Upper lobe of right lung (tissue), 1 donor: ENCODE measurements around the gene MYCBP. TPM values are rescaled to one million over a fixed set of nuclear protein-coding genes. Genes with fewer than 3 reads are reported as not detected.
"Not testable (repeated sequence)": the region's sequence is repeated elsewhere in the genome, so short reads cannot be mapped to it uniquely, and the experiment has no call there.

Experiments
- ATAC-seq: fragments of 200-7000 bp; cut with Tn5 transposase; one replicate; pipeline ENCODE4 v1.9.1; 2020; ENCODE audit warnings: mild to moderate bottlenecking, moderate library complexity
- DNase-seq: peaks from one replicate; pipeline ENCODE4 v3.0.0-alpha.2; 2020
- H3K27ac ChIP-seq: fragments of 200-600 bp; one replicate; pipeline ENCODE4 v1.8.0; 2022
- H3K27me3 ChIP-seq: fragments of 200-600 bp; one replicate; pipeline ENCODE4 v1.8.0; 2022; ENCODE audit warnings: mild to moderate bottlenecking
- H3K36me3 ChIP-seq: fragments of 200-600 bp; one replicate; pipeline ENCODE4 v1.8.0; 2022
- H3K4me1 ChIP-seq: fragments of 200-600 bp; one replicate; pipeline ENCODE4 v1.8.0; 2022
- H3K4me3 ChIP-seq: fragments of 200-600 bp; one replicate; pipeline ENCODE4 v1.8.0; 2022; ENCODE audit warnings: mild to moderate bottlenecking
- H3K9me3 ChIP-seq: fragments of 200-600 bp; one replicate; pipeline ENCODE4 v1.8.0; 2022
- intact Hi-C: fragments of 100-400 bp; cut with DNase I; formaldehyde crosslinking; loops from one replicate; pipeline ENCODE4 v1.11.0; 2022
- total RNA-seq: library from RNA; stranded (reverse); fragmentation: NEBNext Ultra II Directional; extraction: Animal tissue kit (Norgen Biotek cat#: 25700); gene quantifications from one replicate; pipeline ENCODE4 v1.2.1, GENCODE V29; 2021
- TF ChIP-seq, protein P1 (sequence below): fragments of 200-600 bp; IDR thresholded peaks from one replicate; pipeline ENCODE4 v1.8.0; 2022; ENCODE audit warnings: antibody characterized with exemption
- donor health status: DM: no; HTN: yes; CAD: no; lungs with severe emphysema.

Gene MYCBP
- total RNA-seq, 1 donor from 2014 or later, result 12.9 TPM

DNA sequence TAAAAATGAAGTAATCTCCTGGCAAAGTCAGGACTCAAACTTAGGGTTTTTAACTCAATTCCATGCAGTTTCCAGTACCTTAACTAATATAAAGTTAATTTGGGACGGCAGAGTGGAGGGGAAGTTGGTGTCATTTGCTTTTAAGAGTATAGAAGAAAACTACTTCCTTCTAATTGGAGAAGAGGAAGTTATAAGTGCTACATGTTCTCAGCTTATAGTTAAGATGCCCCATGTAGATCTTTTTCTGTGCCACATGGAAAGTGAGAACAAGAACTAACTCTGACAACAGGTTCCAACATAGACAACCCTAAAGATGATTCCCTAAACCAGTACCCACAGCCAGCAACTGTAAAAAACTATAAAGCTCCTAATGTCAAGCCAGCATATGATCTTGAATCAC, 25.1 kb downstream of the MYCBP start:
- DNase-seq (no peak), ATAC-seq (peak; percentile 71)
- H3K4me1 ChIP-seq, result no peaks in the 10 kb centered on the region
- intact Hi-C loops, result no loop called here
- H3K27ac ChIP-seq, result no peak overlapping the region
- no peak overlapping the region for H3K4me3 ChIP-seq
- no peaks in the 10 kb centered on the region for H3K9me3 ChIP-seq
- peaks cover 97% of the 10 kb centered on the region for H3K36me3 ChIP-seq
- H3K27me3 ChIP-seq, result no peaks in the 10 kb centered on the region
- TF ChIP-seq, protein P1, sequence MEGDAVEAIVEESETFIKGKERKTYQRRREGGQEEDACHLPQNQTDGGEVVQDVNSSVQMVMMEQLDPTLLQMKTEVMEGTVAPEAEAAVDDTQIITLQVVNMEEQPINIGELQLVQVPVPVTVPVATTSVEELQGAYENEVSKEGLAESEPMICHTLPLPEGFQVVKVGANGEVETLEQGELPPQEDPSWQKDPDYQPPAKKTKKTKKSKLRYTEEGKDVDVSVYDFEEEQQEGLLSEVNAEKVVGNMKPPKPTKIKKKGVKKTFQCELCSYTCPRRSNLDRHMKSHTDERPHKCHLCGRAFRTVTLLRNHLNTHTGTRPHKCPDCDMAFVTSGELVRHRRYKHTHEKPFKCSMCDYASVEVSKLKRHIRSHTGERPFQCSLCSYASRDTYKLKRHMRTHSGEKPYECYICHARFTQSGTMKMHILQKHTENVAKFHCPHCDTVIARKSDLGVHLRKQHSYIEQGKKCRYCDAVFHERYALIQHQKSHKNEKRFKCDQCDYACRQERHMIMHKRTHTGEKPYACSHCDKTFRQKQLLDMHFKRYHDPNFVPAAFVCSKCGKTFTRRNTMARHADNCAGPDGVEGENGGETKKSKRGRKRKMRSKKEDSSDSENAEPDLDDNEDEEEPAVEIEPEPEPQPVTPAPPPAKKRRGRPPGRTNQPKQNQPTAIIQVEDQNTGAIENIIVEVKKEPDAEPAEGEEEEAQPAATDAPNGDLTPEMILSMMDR, result no peak

DNA sequence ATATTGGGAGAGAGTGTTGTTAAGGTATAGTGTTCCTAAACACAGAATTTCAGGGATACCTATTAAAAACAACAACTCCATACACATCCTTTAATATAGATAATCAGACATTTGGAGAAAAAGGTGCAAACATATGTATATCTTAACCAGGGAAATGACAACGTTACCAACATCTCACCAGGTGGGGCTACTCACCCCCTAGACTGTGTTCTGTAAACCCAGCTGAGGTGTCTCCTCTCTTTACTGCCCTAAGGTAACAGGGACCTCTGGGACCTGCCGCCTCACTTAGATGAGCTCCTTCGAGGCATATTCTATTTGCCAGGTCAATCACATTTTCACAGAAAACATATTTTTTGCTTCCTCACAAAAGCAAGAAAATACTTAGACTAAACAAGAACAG, 26.9 kb downstream of the MYCBP start:
- H3K9me3 ChIP-seq, result no peaks in the 10 kb centered on the region
- TF ChIP-seq, protein P1, result no peak
- intact Hi-C loops, result no loop called here
- H3K4me1 ChIP-seq, result no peaks in the 10 kb centered on the region
- H3K36me3 ChIP-seq, result peaks cover 97% of the 10 kb centered on the region
- no peak overlapping the region for H3K4me3 ChIP-seq
- H3K27me3 ChIP-seq, result no peaks in the 10 kb centered on the region
- DNase-seq (no peak), ATAC-seq (no peak)
- no peak overlapping the region for H3K27ac ChIP-seq

DNA sequence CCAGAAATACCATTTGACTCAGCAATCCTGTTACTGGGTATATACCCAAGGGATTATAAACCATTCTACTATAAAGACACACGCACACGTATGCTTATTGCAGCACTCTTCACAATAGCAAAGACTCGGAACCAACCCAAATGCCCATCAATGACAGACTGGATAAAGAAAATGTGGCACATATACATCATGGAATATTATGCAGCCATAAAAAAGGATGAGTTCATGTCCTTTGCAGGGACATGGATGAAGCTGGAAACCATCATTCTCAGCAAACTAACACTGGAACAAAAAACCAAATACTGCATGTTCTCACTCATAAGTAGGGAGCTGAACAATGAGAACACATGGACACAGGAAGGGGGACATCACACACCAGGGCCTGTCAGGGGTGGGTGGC, 28.1 kb downstream of the MYCBP start:
- intact Hi-C loops, H3K9me3 ChIP-seq, H3K4me1 ChIP-seq, H3K27me3 ChIP-seq, H3K4me3 ChIP-seq, DNase-seq, ATAC-seq, H3K27ac ChIP-seq: not testable (repeated sequence)
- H3K36me3 ChIP-seq, result peaks cover 90% of the 10 kb centered on the region

DNA sequence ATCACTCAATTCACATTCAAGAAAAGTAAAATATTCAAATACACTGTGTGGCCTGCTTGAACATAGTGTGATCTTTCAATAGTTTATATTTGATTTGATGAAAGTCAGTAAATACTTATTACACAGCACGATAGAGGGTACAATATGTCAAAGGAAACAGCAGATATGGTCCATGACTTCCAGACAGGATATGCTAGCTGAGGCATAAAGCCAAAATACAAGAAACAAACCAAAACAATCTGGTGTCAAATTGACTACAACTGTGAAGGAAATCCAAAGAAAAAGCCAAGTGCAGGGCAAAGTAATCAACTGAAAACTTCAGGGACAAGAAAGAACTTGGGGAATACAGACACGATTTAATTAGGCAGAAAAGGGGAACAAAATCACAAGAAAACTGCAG, 32.9 kb downstream of the MYCBP start:
- H3K27ac ChIP-seq, result no peak overlapping the region
- ATAC-seq, result no peak
- peaks cover 75% of the 10 kb centered on the region for H3K36me3 ChIP-seq
- TF ChIP-seq, protein P1, result no peak
- peaks cover 6% of the 10 kb centered on the region for H3K4me1 ChIP-seq
- no peaks in the 10 kb centered on the region for H3K27me3 ChIP-seq
- H3K9me3 ChIP-seq, result no peaks in the 10 kb centered on the region
- DNase-seq, result no peak
- no peak overlapping the region for H3K4me3 ChIP-seq
- intact Hi-C loops, result no loop called here

DNA sequence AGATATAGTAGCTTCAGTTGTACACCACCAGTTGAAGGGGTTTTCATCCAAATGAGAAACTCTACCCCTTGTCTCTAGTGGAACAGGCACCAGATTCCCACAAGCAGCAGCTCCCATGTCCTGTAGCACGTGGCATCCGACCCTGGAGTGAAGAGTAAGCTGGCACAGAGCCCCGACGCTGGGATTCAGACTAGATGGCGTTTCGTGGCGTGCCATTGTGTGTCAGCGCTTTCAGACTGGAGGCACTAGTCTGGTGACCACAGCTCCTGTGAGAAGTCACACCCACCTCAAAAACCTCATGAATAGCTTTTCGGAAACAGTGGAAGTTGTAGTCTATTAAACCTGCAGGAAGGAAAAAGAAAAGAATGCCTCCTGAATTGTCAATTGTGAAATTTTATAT, 33.8 kb downstream of the MYCBP start:
- intact Hi-C loops, result loop anchor here (10.0 kb wide), 1 partner anchor 815 kb away; no protein-coding TSS in a partner anchor
- Histone ChIP-seq H3K9me3 (no peaks in the 10 kb centered on the region), H3K27me3 (no peaks in the 10 kb centered on the region), H3K27ac (no peak overlapping the region), H3K4me1 (peaks cover 6% of the 10 kb centered on the region), H3K4me3 (no peak overlapping the region), H3K36me3 (peaks cover 66% of the 10 kb centered on the region)
- DNase-seq (no peak), ATAC-seq (no peak)
- TF ChIP-seq, protein P1, result no peak

DNA sequence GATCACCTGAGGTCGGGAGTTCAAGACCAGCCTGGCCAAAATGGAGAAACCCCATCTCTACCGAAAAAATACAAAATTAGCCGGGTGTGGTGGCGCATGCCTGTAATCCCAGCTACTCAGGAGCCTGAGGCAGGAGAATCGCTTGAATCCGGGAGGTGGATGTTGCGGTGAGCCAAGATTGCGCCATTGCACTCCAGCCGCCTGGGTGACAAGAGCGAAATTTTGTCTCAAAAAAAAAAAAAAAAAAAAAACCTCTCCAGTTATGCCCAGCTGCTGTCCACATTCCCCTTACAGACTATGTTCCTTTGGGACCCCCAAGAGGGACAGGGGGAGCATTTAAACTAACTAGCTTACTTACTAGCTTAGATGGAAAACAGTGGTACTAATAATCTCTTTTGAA, 36.8 kb downstream of the MYCBP start:
- not testable (repeated sequence) for H3K9me3 ChIP-seq, H3K27ac ChIP-seq, ATAC-seq, H3K4me3 ChIP-seq, H3K4me1 ChIP-seq, H3K27me3 ChIP-seq, DNase-seq
- H3K36me3 ChIP-seq, result peaks cover 35% of the 10 kb centered on the region
- intact Hi-C loops, result loop anchor here (10.0 kb wide), 1 partner anchor 812 kb away; no protein-coding TSS in a partner anchor
